DOHH2 (cell line): ENCODE measurements around the gene SPAAR.

Experiments used
- CTCF ChIP-seq: fragments of 200-600 bp; sonication (generic); IDR thresholded peaks from one replicate; pipeline ENCODE4 v1.5.1; 2014; ENCODE audit warnings: antibody characterized with exemption, mild to moderate bottlenecking, low read depth, low read length; ENCODE audit not compliant: poor library complexity, severe bottlenecking
- EZH2phosphoT487 ChIP-seq: fragments of 200-600 bp; sonication (generic); IDR thresholded peaks from 2 replicates; pipeline ENCODE4 v1.6.1; 2017; ENCODE audit warnings: borderline replicate concordance, mild to moderate bottlenecking, antibody characterized with exemption, low read length, moderate library complexity, mixed read lengths

GRCh38 chr9:35920051-35920620, 10.8 kb downstream of the SPAAR start:
- TF ChIP-seq CTCF (no peak), EZH2phosphoT487 (no peak)
